Caco-2 (cell line): ENCODE measurements around the gene ECE1. TPM values are rescaled to one million over a fixed set of nuclear protein-coding genes. Genes with fewer than 3 reads are reported as not detected.

ENCODE experiments used
- BruUV-seq: library from RNA; stranded (reverse); fragments of 400-500 nt; replicated peaks from 2 replicates; lab custom pipeline; 2021; lab: Mats Ljungman, UMichigan
- CTCF ChIA-PET: fragments of 300-600 bp; sonication (Branson Sonifier 250); formaldehyde crosslinking; loops from one replicate; lab custom pipeline; 2022; ENCODE audit warnings: antibody characterized with exemption; lab: Charles Lee
- POLR2A ChIA-PET: fragments of 300-600 bp; sonication (Branson Sonifier 250); formaldehyde crosslinking; loops from one replicate; lab custom pipeline; 2022; ENCODE audit warnings: antibody characterized with exemption; lab: Charles Lee
- DNase-seq, 2 experiments: peaks; one replicate each; pipeline versions ENCODE4 v3.0.0 to v3.0.0-alpha.2; 2020 to 2022
- H3K27me3 ChIP-seq: replicated peaks from 2 replicates; pipeline ENCODE4 v1.6.0; 2011; ENCODE audit warnings: low read length; ENCODE audit not compliant: control insufficient read depth, insufficient read depth
- H3K36me3 ChIP-seq: 2 replicates; pipeline ENCODE4 v1.5.1; 2011; ENCODE audit warnings: low read length; ENCODE audit not compliant: control insufficient read depth, insufficient read depth
- H3K4me1 ChIP-seq: fragments of 250-450 bp; sonication (Bioruptor Pico); 2 replicates; pipeline ENCODE4 v1.5.1; 2020; ENCODE audit warnings: mild to moderate bottlenecking
- H3K4me3 ChIP-seq: 2 replicates; pipeline ENCODE4 v1.5.1; 2011; ENCODE audit warnings: low read depth, mild to moderate bottlenecking, control low read depth, low read length
- H3K9me3 ChIP-seq: fragments of 250-450 bp; sonication (Bioruptor Pico); 2 replicates; pipeline ENCODE4 v1.5.1; 2020; ENCODE audit warnings: mild to moderate bottlenecking, moderate library complexity
- H3K27ac Mint-ChIP-seq: one replicate; pipeline ENCODE4 v1.8.0; 2022; ENCODE audit warnings: mixed read lengths; ENCODE audit not compliant: unreplicated experiment
- H3K27me3 Mint-ChIP-seq: one replicate; pipeline ENCODE4 v1.8.0; 2022; ENCODE audit warnings: mixed read lengths; ENCODE audit not compliant: insufficient read depth, unreplicated experiment
- H3K36me3 Mint-ChIP-seq: one replicate; pipeline ENCODE4 v1.8.0; 2022; ENCODE audit warnings: mild to moderate bottlenecking, mixed read lengths; ENCODE audit not compliant: insufficient read depth, unreplicated experiment
- H3K4me1 Mint-ChIP-seq: one replicate; pipeline ENCODE4 v1.8.0; 2022; ENCODE audit warnings: low read depth, mixed read lengths; ENCODE audit not compliant: unreplicated experiment
- H3K4me3 Mint-ChIP-seq: one replicate; pipeline ENCODE4 v1.8.0; 2022; ENCODE audit warnings: mild to moderate bottlenecking, moderate library complexity, mixed read lengths; ENCODE audit not compliant: unreplicated experiment
- H3K9me3 Mint-ChIP-seq: one replicate; pipeline ENCODE4 v1.8.0; 2022; ENCODE audit warnings: mixed read lengths; ENCODE audit not compliant: unreplicated experiment
- intact Hi-C: fragments of 100-400 bp; cut with micrococcal nuclease; formaldehyde crosslinking; loops from one replicate; pipeline ENCODE4 v1.10.0; 2022; ENCODE audit not compliant: unreplicated experiment
- total RNA-seq: library from RNA; stranded (reverse); gene quantifications from 2 replicates; pipeline ENCODE4 v1.2.3, GENCODE V29; 2022
- TF ChIP-seq, protein P1 (sequence below), 2 experiments: fragments of 200-600 bp in 1 of 2; IDR thresholded peaks; 1 replicate in 1 of 2; 2 replicates in 1 of 2; pipeline versions ENCODE4 v1.5.1 to v1.8.0; 2011 to 2022; ENCODE audit warnings: antibody characterized with exemption in 1 of 2, control low read depth in 1 of 2, inconsistent platforms in 1 of 2, low read depth in 1 of 2, low read length in 1 of 2, mild to moderate bottlenecking in 1 of 2, moderate library complexity in 1 of 2; ENCODE audit not compliant: insufficient read depth in 1 of 2, severe bottlenecking in 1 of 2, unreplicated experiment in 1 of 2

ECE1 gene
- total RNA-seq, 1 experiment from 2014 or later, result 50.2 TPM

DNA sequence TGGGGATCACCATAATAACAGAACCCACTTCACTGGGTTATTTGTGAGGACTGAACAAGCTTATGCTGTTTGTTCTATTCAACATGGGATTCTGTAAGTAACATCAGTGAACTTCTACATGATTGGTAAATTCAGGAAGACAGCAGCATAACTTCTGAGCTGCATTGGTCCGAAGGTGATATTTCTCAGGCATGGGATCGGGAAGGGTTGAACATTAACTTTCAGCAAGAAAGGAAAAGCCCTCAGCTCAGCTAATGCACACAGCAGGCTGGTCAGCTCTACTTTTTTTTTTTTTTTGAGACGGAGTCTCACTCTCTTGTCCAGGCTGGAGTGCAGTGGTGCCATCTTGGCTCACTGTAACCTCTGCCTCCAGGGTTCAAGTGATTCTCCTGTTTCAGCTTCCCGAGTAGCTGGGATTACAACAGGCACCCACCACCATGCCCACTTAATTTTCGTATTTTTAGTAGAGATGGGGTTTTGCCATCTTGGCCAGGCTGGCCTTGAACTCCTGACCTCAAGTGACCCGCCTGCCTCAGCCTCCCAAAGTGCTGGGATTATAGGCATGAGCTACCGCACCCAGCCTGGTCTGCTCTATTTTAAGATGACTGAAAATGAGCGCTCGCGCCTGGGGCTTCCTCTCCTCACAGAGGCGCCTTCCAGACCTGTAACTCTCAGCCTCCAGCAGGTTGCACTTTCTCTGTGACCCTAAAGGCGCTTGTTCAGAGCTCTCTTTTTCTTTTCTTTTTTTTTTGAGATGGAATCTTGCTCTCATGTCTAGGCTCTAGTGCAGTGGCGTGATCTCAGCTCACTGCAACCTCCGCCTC, 42.2 kb downstream of the ECE1 start:
- POLR2A ChIA-PET, result interaction anchor here (0.6 to 0.7 kb wide), 2 partner anchors 21 to 97 kb away, joined by 3 read pairs; no protein-coding TSS in a partner anchor
- no TSS peak for BruUV-seq
- peaks cover 17% of the 10 kb centered on the region for H3K36me3 Mint-ChIP-seq
- Histone ChIP-seq H3K9me3 (no peaks in the 10 kb centered on the region), H3K4me3 (no peak overlapping the region), H3K36me3 (no peaks in the 10 kb centered on the region; the same call in none of the 2 replicates), H3K27me3 (no peaks in the 10 kb centered on the region), H3K4me1 (peaks cover 36% of the 10 kb centered on the region)
- no peaks in the 10 kb centered on the region for H3K9me3 Mint-ChIP-seq
- peaks cover 13% of the 10 kb centered on the region for H3K4me1 Mint-ChIP-seq
- intact Hi-C loops, result loop anchor here (1.0 kb wide), 1 partner anchor 16 kb away; no protein-coding TSS in a partner anchor
- peak in 1 of 2 experiments; percentile 43 for DNase-seq
- CTCF ChIA-PET, result interaction anchor here (1.0 to 1.7 kb wide), 5 partner anchors 16 to 122 kb away, joined by 3 to 9 read pairs (median 5); no protein-coding TSS in a partner anchor
- TF ChIP-seq, protein P1, sequence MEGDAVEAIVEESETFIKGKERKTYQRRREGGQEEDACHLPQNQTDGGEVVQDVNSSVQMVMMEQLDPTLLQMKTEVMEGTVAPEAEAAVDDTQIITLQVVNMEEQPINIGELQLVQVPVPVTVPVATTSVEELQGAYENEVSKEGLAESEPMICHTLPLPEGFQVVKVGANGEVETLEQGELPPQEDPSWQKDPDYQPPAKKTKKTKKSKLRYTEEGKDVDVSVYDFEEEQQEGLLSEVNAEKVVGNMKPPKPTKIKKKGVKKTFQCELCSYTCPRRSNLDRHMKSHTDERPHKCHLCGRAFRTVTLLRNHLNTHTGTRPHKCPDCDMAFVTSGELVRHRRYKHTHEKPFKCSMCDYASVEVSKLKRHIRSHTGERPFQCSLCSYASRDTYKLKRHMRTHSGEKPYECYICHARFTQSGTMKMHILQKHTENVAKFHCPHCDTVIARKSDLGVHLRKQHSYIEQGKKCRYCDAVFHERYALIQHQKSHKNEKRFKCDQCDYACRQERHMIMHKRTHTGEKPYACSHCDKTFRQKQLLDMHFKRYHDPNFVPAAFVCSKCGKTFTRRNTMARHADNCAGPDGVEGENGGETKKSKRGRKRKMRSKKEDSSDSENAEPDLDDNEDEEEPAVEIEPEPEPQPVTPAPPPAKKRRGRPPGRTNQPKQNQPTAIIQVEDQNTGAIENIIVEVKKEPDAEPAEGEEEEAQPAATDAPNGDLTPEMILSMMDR (IDR thresholded peaks at IDR 0.05; ENCODE audit: insufficient read depth in 1 of 2, low read depth in 1 of 2, low read length in 1 of 2, severe bottlenecking in 1 of 2, unreplicated experiment in 1 of 2), result no peak
- no peaks in the 10 kb centered on the region for H3K27me3 Mint-ChIP-seq
- no peak overlapping the region for H3K4me3 Mint-ChIP-seq
- H3K27ac Mint-ChIP-seq, result no peak overlapping the region

- Mint-ChIP-seq H3K4me1 (peaks cover 8% of the 10 kb centered on the region), H3K36me3 (peaks cover 12% of the 10 kb centered on the region), H3K9me3 (no peaks in the 10 kb centered on the region), H3K4me3 (no peak overlapping the region), H3K27me3 (no peaks in the 10 kb centered on the region), H3K27ac (no peak overlapping the region)
- intact Hi-C loops, result no loop called here
- Histone ChIP-seq H3K9me3 (no peaks in the 10 kb centered on the region), H3K4me1 (peaks cover 26% of the 10 kb centered on the region), H3K36me3 (no peaks in the 10 kb centered on the region; the same call in none of the 2 replicates), H3K27me3 (no peaks in the 10 kb centered on the region), H3K4me3 (no peak overlapping the region)
- DNase-seq, result no peak
- TF ChIP-seq, protein P1 (IDR thresholded peaks at IDR 0.05; ENCODE audit: insufficient read depth in 1 of 2, low read depth in 1 of 2, low read length in 1 of 2, severe bottlenecking in 1 of 2, unreplicated experiment in 1 of 2), result no peak
- no TSS peak for BruUV-seq
- CTCF ChIA-PET, result interaction anchor here (1.0 to 1.7 kb wide), 5 partner anchors 15 to 123 kb away, joined by 3 to 9 read pairs (median 5); no protein-coding TSS in a partner anchor
- POLR2A ChIA-PET, result no interaction called here
Measured at GRCh38 chr1:21246905-21247642, 43.2 kb downstream of the ECE1 start.

GRCh38 chr1:21245688-21246229, 44.5 kb downstream of the ECE1 start:
- Histone ChIP-seq H3K27me3 (no peaks in the 10 kb centered on the region), H3K36me3 (no peaks in the 10 kb centered on the region; the same call in none of the 2 replicates), H3K4me1 (peaks cover 16% of the 10 kb centered on the region), H3K9me3 (no peaks in the 10 kb centered on the region), H3K4me3 (no peak overlapping the region)
- TF ChIP-seq, protein P1 (IDR thresholded peaks at IDR 0.05; ENCODE audit: insufficient read depth in 1 of 2, low read depth in 1 of 2, low read length in 1 of 2, severe bottlenecking in 1 of 2, unreplicated experiment in 1 of 2), result no peak
- ChIA-PET POLR2A (no interaction called here), CTCF (interaction anchor here (0.8 kb wide), 1 partner anchor 123 kb away, joined by 3 read pairs; no protein-coding TSS in a partner anchor)
- Mint-ChIP-seq H3K4me3 (no peak overlapping the region), H3K27me3 (no peaks in the 10 kb centered on the region), H3K4me1 (no peaks in the 10 kb centered on the region), H3K27ac (no peak overlapping the region), H3K36me3 (peaks cover 4% of the 10 kb centered on the region), H3K9me3 (no peaks in the 10 kb centered on the region)
- DNase-seq, result no peak
- intact Hi-C loops, result no loop called here
- BruUV-seq, result no TSS peak
